ENCODE results near the gene ADCY10.
"Not testable (repeated sequence)": the region's sequence is repeated elsewhere in the genome, so short reads cannot be mapped to it uniquely, and the experiment has no call there.

ADCY10 gene

GRCh38 chr1:167806676-167807075 is 107.3 kb downstream of the ADCY10 start:
- not testable (repeated sequence) for DNase-seq (ENCODE audit: low read depth)

DNA sequence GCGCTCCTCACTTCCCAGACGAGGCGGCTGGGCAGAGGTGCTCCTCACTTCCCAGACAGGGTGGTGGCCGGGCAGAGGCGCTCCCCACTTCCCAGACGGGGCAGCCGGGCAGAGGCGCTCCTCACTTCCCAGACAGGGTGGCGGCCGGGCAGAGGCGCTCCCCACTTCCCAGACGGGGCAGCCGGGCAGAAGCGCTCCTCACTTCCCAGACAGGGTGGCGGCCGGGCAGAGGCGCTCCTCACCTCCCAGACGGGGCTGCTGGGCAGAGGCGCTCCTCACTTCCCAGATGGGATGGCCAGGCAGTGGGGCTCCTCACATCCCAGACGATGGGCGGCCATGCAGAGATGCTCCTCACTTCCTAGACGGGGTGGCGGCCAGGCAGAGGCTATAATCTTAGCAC is 107.7 kb downstream of the ADCY10 start:
- DNase-seq (ENCODE audit: low read depth) = not testable (repeated sequence)

DNA sequence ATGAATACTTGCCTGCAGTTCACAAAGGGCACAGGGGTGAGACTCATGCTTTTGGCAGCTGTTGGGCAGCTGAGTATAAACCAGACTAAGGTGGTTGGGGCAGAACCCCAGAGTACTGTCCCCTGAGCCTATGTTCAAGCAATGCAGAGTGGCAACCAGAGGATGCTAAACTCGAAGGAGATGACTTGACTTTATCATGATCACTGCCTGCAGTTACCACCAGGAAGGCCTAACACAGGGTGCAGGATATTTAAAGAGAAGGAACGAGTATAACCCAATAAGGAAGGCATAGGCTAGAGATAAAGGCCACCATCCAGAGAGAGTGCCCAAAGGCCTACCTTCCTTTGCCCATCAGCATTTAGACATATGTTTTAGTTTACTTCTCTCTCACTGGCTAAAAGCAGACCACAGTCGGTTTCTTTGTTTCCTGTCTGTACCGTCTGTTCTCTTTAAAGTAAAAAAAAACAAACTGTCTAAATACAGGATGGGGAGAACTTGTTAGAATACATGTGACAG is 108.8 kb downstream of the ADCY10 start:
- DNase-seq (ENCODE audit: low read depth) = no peak

GRCh38 chr1:167803358-167804207 is 110.4 kb downstream of the ADCY10 start:
- DNase-seq (ENCODE audit: low read depth) = peak; percentile 80

GRCh38 chr1:167802235-167802634 is 111.7 kb downstream of the ADCY10 start:
- no peak for DNase-seq (ENCODE audit: low read depth)

DNA sequence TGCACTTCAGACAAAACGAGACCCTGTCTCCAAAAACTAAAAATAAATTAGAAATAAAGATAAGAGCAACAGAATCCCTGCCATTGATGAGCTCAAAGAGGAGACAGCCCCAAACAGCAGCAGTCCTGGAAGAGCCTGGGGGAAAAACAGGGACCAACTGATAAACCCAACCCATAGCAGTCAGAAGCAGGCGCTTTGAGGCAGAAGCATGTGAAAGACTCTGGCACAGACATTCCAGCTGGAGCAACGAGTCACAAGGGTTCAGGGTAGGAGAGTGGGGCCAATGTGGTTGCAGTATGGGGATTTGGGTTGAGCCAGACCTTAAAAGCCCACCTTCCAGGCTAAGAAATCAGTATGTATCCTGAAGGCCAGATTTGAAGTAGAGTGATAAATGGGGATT is 113.7 kb downstream of the ADCY10 start:
- DNase-seq (ENCODE audit: low read depth) = no peak

DNA sequence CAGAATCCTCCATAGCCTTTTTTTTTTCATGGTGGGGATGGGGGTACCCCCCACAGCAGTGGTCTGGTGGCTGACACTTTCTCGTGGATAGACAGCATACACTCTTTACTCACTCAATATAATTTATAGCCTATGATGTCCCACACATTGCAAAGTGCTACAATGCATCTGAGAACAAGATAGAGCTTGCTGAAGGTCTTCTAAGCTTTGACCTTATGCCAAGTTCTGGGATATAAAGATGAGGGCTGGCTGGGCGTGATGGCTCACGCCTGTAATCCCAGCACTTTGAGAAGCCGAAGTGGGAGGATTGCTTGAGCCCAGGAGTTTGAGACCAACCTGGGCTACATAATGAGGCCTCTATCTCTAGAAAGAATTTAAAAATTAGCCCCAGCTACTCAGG is 114.2 kb downstream of the ADCY10 start:
- DNase-seq (ENCODE audit: low read depth) = no peak

DNA sequence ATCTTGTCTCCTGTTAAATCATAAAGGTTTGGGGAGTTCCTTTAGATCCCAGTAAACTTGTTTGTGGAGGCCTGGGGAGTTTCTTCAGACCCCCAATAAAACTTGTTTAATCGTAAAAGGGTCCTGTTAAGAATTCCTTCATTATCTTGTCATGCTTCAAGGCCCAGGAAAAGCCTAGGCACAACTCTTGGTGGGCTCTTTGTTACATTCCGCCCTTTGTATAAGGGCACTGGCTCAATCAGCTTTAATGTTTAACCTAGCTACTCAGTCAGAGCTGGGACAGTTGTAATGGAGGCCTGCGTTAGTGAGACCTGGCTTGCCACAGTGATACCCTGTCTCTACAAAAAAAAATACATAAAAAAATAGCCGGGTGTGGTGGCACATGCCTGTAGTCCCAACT is 115.0 kb downstream of the ADCY10 start:
- DNase-seq (ENCODE audit: low read depth) = no peak

DNA sequence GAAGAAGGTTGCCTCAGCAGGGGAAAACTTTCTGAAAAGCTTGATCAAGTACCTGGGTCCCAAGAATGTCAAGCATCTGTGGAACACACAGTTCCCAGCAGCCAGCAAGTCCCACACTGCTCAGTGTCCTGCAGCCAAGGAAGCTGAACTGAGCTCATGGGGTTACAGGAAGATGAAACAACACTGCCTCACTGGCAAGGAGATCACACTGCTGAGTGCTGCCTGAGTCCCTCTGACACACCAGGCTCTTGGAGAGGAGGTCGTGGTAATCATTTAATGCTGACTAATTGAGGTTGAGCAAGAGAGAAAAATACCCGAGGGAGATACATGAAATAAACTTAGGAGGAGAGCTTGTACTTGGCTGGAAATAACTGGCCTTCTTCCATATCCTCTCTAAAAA is 116.9 kb downstream of the ADCY10 start:
- no peak for DNase-seq (ENCODE audit: low read depth)

GRCh38 chr1:167795810-167796740 is 117.9 kb downstream of the ADCY10 start:
- DNase-seq (ENCODE audit: low read depth) = no peak

DNA sequence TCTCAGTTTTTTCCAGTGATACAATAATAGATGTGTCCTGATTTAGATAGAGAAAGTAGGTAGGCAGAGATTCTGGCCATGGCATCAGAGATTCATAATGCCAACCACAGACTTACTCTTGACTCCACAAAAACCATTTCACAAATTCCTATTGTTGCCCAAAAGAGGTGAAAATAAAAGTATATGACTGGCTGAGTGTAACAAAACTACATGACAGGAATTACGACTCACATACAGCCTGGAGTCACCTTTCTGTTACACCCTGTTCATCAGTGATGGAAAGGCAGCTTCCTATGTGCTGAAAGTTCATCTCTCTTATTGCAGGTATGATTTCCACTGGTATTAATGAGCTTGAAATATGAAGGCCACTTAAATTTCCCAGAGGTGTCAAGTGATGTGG is 119.9 kb downstream of the ADCY10 start:
- DNase-seq (ENCODE audit: low read depth) = no peak

- DNase-seq (ENCODE audit: low read depth) = no peak
These were observed 121.8 kb downstream of the ADCY10 start for GRCh38 chr1:167792188-167792565.

DNA sequence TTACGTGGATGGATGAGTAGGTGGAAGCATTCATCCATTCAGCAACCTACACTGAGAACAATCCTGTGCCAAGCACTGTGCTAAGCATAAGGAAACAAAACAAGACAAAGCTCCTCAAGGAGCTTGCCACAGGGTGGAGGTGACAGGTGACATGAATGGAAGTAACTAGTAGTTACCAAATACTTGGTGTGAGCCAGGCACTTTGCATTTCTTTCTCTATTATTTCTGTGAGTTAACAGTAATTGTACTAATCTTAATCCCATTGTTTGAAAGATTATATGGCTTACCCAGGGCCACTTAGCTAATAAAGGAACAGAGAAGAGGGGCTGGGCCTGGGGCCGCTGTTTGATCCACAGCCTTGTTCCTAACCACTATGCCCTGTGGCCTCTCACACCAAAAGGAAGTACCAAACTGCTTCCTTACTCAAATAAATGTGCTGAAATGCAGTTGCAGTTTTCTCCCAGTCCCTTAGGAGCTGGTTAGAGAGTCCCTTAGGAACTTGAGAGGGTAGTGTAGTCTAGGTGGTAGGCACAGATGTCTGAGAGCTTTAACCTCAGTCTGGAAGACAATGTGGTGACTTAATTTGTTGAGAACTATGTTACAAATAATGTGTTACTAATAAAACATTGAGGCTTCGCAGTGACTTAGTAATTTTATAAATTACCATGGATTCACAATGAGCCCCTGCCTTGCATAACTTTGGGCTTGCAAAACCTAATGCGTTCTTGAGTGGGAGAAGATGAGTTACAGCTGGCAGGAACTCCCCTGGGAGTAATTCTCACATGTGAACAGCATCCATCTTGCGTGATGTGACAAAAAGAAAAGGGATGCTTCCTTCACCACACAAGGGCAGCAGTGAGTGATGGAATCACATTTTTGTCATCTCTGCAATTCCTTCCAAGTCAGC is 122.4 kb downstream of the ADCY10 start:
- no peak for DNase-seq (ENCODE audit: low read depth)

GRCh38 chr1:167790117-167790516 is 123.8 kb downstream of the ADCY10 start:
- DNase-seq (ENCODE audit: low read depth) = no peak

DNA sequence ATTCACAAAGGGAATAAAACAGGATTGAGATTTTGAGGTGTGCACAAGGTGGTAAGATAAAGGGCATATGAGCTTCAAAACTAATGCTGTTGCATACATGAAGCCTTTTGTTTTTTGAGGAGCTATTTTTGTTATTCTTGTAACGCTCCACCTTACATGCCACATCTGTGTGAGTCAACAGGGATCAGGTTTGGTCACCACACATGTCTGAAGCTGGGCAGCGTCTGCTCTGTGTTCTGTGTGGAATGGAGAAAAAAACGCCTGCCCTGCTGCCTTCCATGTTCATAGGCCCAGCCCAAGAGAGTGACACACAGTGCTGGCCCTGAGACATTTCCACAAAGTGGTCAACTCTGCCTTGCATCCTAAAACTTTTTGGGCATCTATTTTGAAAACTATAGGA is 124.4 kb downstream of the ADCY10 start:
- no peak for DNase-seq (ENCODE audit: low read depth)

DNA sequence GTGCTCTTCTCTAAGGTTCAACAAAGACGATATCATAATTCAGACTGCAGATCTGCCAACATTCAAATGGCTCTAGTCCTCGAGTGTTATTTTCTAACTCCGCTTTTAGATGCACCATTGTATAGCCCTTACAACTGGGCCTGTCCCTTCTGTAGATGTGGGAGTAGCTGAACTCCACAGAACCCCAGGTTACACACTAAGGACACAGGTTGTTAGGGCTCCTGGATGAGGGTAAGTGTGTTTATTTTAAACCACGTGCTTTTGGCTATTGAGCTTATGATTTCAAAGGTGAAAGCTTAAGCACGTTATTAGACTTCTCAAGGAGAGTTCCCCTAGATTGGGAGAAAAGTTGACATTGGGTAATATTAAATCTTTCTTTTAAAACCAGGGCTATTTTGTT is 127.4 kb downstream of the ADCY10 start:
- DNase-seq (ENCODE audit: low read depth) = no peak

DNA sequence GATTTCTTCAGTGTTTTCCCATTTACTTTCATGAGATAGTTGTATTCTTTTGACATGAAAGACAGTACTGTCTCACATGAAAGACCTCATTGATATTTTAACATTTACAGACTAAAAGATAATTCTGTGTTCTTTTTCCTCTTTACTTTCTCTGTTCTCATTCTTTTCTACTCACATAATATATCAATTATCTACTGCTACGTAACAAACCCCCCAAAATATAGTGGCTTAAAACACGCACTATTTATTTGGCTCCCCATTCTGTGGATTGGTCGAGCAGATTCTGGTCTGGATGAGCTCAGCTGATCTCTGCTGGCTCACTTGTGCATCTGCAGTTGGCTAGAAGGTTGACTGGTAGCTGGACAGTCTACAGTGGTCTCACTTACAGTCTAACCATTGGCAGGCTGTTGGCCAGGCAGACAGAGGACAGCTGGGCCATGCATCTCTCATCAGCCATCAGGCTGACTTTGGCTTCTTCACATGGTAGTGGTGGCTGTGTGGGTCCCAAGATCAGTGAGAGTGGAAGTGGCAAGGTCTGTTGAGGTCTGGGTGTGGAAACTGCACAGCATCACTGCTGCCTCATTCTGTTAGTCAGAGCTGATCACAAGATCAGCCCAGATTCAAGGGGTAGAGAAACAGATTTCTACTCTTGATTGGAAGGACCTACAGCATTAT is 128.9 kb downstream of the ADCY10 start:
- no peak for DNase-seq (ENCODE audit: low read depth)

DNA sequence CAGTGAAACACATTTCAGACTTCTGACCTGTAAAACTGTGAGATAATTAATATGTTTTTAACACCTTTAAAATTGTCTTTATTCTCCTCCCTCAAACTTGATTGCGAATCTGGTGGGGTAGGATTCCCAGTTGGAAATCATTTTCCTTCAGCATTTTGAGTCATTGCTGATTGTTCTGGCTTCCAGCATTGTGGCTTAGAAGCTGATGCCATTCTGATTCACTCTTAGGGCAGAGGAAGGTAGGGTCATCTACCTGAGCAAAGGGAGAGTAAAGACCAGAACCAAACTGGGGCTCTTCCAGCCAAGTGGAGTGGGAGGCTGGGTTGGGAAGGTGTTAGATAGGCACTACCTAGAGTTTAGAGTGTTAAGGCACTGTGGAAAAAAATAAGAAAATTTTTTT is 131.0 kb downstream of the ADCY10 start:
- DNase-seq (ENCODE audit: low read depth) = no peak

DNA sequence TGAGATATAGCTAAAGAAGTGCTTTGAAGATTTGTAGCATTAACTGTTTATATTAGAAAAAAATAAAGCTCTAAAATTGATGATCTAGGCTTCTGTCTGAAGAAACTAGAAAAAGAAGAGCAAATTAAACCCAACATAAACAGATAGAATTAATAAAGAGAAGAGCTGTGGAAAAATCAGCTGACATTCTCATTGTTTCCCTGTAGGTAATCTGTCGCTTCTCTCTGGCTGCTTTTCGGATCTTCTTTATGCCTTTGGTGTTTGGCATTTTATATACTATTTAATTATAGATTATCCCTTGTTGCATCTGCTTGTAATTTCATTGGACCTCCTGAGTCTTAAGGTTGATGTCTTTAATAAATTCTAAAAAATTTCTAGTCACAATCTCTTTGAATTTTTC is 132.4 kb downstream of the ADCY10 start:
- no peak for DNase-seq (ENCODE audit: low read depth)

DNA sequence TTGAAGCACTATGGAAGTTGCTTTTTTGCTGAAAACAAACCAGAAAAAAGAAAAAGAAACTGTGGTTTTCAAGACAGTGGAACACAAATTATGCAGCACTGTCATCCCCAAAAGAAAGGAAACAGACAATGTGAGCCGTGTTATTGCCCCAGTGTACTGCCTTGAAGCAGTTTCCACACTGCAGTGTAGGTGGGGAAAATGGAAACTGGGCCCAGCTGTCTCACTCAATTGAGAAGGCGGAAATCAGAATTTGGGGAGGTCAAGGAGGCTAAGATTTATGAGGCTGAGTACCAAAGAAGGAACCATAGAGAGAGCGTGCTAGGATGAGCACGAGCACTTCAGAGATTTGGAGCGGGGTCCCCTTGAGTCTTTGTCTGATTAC is 136.7 kb downstream of the ADCY10 start:
- no peak for DNase-seq (ENCODE audit: low read depth)

- DNase-seq (ENCODE audit: low read depth) = no peak
These were observed 137.2 kb downstream of the ADCY10 start for GRCh38 chr1:167776616-167777268.
